Caki2 (cell line): Measurements from ENCODE around the gene URAD. TPM values are rescaled to one million over a fixed set of nuclear protein-coding genes. Genes with fewer than 3 reads are reported as not detected.
"Not testable (repeated sequence)": the region's sequence is repeated elsewhere in the genome, so short reads cannot be mapped to it uniquely, and the experiment has no call there.

Experiments
- DNase-seq: peaks from one replicate; pipeline ENCODE4 v3.0.0-alpha.2; 2015; ENCODE audit warnings: low read depth
- in situ Hi-C: cut with HindIII; loops from 2 replicates; pipeline ENCODE4 v1.10.0; 2016; ENCODE audit warnings: low sequenced_read_pairs, low pct_unique_long_range_greater_than_20kb, mixed read lengths
- total RNA-seq: library from RNA; depleted of rRNA; stranded (reverse); fragments of >200 nt; shearing (Covaris generic); gene quantifications from 2 replicates; pipeline ENCODE4 v1.2.3, GENCODE V29; 2014; ENCODE audit warnings: low replicate concordance; rRNA removed

Gene URAD
- total RNA-seq: not detected in 2 replicates

GRCh38 chr13:27988520-27988919 lies at the start of gene URAD:
TSS of gene URAD (minus strand) at chr13:27988693. CDS start at chr13:27988637, 56 bp downstream.
- in situ Hi-C loops: no loop called here
- DNase-seq: no peak

GRCh38 chr13:28037399-28037798 lies 48.9 kb upstream of the URAD start:
- in situ Hi-C loops: no loop called here
- DNase-seq: no peak

GRCh38 chr13:28035146-28035782 lies 46.8 kb upstream of the URAD start:
- in situ Hi-C loops: no loop called here
- peak; percentile 34 for DNase-seq

- no peak for DNase-seq
- in situ Hi-C loops: no loop called here
These were observed 45.6 kb upstream of the URAD start for GRCh38 chr13:28033894-28034655.

- in situ Hi-C loops, DNase-seq: not testable (repeated sequence)
These were observed 43.9 kb upstream of the URAD start for GRCh38 chr13:28032438-28032837.

- in situ Hi-C loops: no loop called here
- no peak for DNase-seq
These were observed 43.4 kb upstream of the URAD start for GRCh38 chr13:28031896-28032288.

- in situ Hi-C loops: no loop called here
- no peak for DNase-seq
These were observed 42.9 kb upstream of the URAD start for GRCh38 chr13:28031220-28031895.

- in situ Hi-C loops: no loop called here
- no peak for DNase-seq
These were observed 39.3 kb upstream of the URAD start for GRCh38 chr13:28027607-28028364.

GRCh38 chr13:28027071-28027470 lies 38.6 kb upstream of the URAD start:
- no peak for DNase-seq
- in situ Hi-C loops: no loop called here

GRCh38 chr13:28026508-28026907 lies 38.0 kb upstream of the URAD start:
- DNase-seq: no peak
- in situ Hi-C loops: no loop called here

GRCh38 chr13:28022848-28023518 lies 34.5 kb upstream of the URAD start:
- in situ Hi-C loops: no loop called here
- no peak for DNase-seq

- in situ Hi-C loops: no loop called here
- DNase-seq: no peak
These were observed 25.8 kb upstream of the URAD start for GRCh38 chr13:28014301-28014700.

- in situ Hi-C loops: no loop called here
These were observed 25.0 kb upstream of the URAD start for GRCh38 chr13:28013482-28013881.

GRCh38 chr13:28012896-28013295 lies 24.4 kb upstream of the URAD start:
- in situ Hi-C loops: no loop called here
- no peak for DNase-seq

More at GRCh38 chr13:28013482-28013881, 25.0 kb upstream of the URAD start:
- no peak for DNase-seq

- in situ Hi-C loops: no loop called here
- no peak for DNase-seq
These were observed 23.9 kb upstream of the URAD start for GRCh38 chr13:28012383-28012782.

GRCh38 chr13:28010046-28010445 lies 21.6 kb upstream of the URAD start:
- in situ Hi-C loops: no loop called here
- no peak for DNase-seq

- not testable (repeated sequence) for DNase-seq
These were observed 16.5 kb upstream of the URAD start for GRCh38 chr13:28005016-28005415.

More at GRCh38 chr13:28005016-28005415, 16.5 kb upstream of the URAD start:
- in situ Hi-C loops: not testable (repeated sequence)
